Umbilical cord (tissue), 2 donors: ENCODE results near the gene LRP3. TPM values are rescaled to one million over a fixed set of nuclear protein-coding genes. Genes with fewer than 3 reads are reported as not detected.
"Not testable (repeated sequence)": the region's sequence is repeated elsewhere in the genome, so short reads cannot be mapped to it uniquely, and the experiment has no call there.

Experiments
- DNase-seq: peaks from one replicate; pipeline ENCODE4 v3.0.0-alpha.2; 2015; ENCODE audit warnings: low spot score
- total RNA-seq: library from RNA; depleted of rRNA; stranded (reverse); fragments of >200 nt; gene quantifications from one replicate; pipeline ENCODE4 v1.2.3, GENCODE V29; 2014; ENCODE audit warnings: low replicate concordance; ENCODE audit not compliant: insufficient read depth

LRP3 gene
- total RNA-seq, 1 donor from 2014 or later, result 12.5 TPM

- no peak for DNase-seq
Observed at GRCh38 chr19:33175886-33176669, 18.1 kb upstream of the LRP3 start.

GRCh38 chr19:33176670-33177416 is 17.3 kb upstream of the LRP3 start:
- DNase-seq, result peak; percentile 99

- DNase-seq, result no peak
Observed at GRCh38 chr19:33177417-33177979, 16.6 kb upstream of the LRP3 start.

GRCh38 chr19:33186431-33187182 is 7.5 kb upstream of the LRP3 start:
- DNase-seq, result no peak

- no peak for DNase-seq
Observed at GRCh38 chr19:33187183-33187540, 7.0 kb upstream of the LRP3 start.

GRCh38 chr19:33189453-33189852 is 4.7 kb upstream of the LRP3 start:
- DNase-seq, result no peak

GRCh38 chr19:33191092-33191491 is 3.0 kb upstream of the LRP3 start:
- DNase-seq, result not testable (repeated sequence)

GRCh38 chr19:33191501-33191900 is 2.6 kb upstream of the LRP3 start:
- DNase-seq, result no peak

GRCh38 chr19:33192010-33192409 is 2.1 kb upstream of the LRP3 start:
- no peak for DNase-seq

GRCh38 chr19:33193269-33193864 is 763 bp upstream of the LRP3 start:
- no peak for DNase-seq

GRCh38 chr19:33194532-33194885 is 379 bp downstream of the LRP3 start:
- no peak for DNase-seq

GRCh38 chr19:33194886-33195644 is 935 bp downstream of the LRP3 start:
- peak; percentile 32 for DNase-seq

GRCh38 chr19:33195645-33196347 is 1.7 kb downstream of the LRP3 start:
- no peak for DNase-seq

GRCh38 chr19:33196446-33197193 is 2.5 kb downstream of the LRP3 start:
- DNase-seq, result no peak

GRCh38 chr19:33197591-33198000 is 3.5 kb downstream of the LRP3 start:
- DNase-seq, result no peak

GRCh38 chr19:33198169-33198568 is 4.0 kb downstream of the LRP3 start:
- no peak for DNase-seq

- no peak for DNase-seq
Observed at GRCh38 chr19:33199441-33200265, 5.5 kb downstream of the LRP3 start.

GRCh38 chr19:33201473-33201872 is 7.3 kb downstream of the LRP3 start:
- DNase-seq, result no peak
